Erythroblast (primary cell): ENCODE data around the gene PLCL1.

ENCODE experiments used
- GATA1 ChIP-seq: IDR thresholded peaks from 2 replicates; pipeline ENCODE4 v1.6.1; 2011; ENCODE audit warnings: low read depth, mild to moderate bottlenecking, control low read depth, low read length, moderate library complexity
- POLR2A ChIP-seq: IDR thresholded peaks from 2 replicates; pipeline ENCODE4 v1.6.1; 2011; ENCODE audit warnings: mild to moderate bottlenecking, low read length

- TF ChIP-seq POLR2A (no peak), GATA1 (no peak)
Observed at GRCh38 chr2:197959383-197959782, 155.0 kb downstream of the PLCL1 start.
